Bronchial epithelial cell (primary cell): ENCODE results near the gene PTPRN2. TPM values are rescaled to one million over a fixed set of nuclear protein-coding genes. Genes with fewer than 3 reads are reported as not detected.
A peak's percentile ranks its signal among the peaks of the same experiment; 100 is the strongest.

Source experiments
- DNase-seq: peaks from one replicate; pipeline ENCODE4 v3.0.0-alpha.2; 2010; ENCODE audit warnings: low read depth
- FAIRE-seq: peaks from 2 replicates; lab custom pipeline; 2011; peaks lifted over from hg19 to GRCh38; lab: Jason Lieb, UNC
- H3K27me3 ChIP-seq: 2 replicates; pipeline ENCODE4 v1.5.1; 2011; ENCODE audit warnings: low read length; ENCODE audit not compliant: control insufficient read depth, insufficient read depth
- H3K36me3 ChIP-seq: 2 replicates; pipeline ENCODE4 v1.5.1; 2011; ENCODE audit warnings: low read length; ENCODE audit not compliant: control insufficient read depth, insufficient read depth
- H3K4me3 ChIP-seq: 2 replicates; pipeline ENCODE4 v1.5.1; 2011; ENCODE audit warnings: mild to moderate bottlenecking, low read depth, low read length, control low read depth
- CTCF ChIP-seq: IDR thresholded peaks from 2 replicates; pipeline ENCODE4 v1.5.1; 2011; ENCODE audit warnings: mild to moderate bottlenecking, moderate library complexity, low read length, control low read depth, inconsistent platforms; ENCODE audit not compliant: insufficient read depth, severe bottlenecking
- total RNA-seq: library from RNA; depleted of rRNA; stranded (reverse); fragments of >200 nt; gene quantifications from 2 replicates; pipeline ENCODE4 v1.2.1, GENCODE V29; 2014

Gene PTPRN2
- total RNA-seq, 1 donor from 2014 or later: 1.1 TPM

DNA sequence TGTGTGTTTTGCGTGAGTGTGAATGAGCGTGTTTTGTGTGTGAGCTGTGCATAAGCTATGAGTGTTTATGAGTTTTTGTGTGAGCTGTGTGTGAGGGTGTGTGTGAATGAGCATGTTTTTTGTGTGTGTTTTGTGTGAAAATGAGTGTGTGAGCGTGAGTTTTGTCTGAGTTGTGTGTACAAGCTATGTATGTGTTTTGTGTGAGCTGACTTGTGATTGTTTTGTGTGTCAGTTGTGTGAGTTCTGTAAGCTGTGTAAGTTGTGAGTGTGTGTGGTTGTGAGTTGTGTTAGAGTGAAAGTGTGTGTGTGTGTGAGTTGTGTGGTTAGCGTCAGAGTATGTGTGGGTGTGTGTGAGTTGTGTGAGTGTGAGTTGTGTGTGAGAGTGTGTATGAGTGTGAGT, 343.2 kb downstream of the PTPRN2 start:
- Histone ChIP-seq H3K36me3 (no peaks in the 10 kb centered on the region), H3K4me3 (no peak overlapping the region), H3K27me3 (no peaks in the 10 kb centered on the region)
- FAIRE-seq (peak; percentile 97), DNase-seq (no peak)
- TF ChIP-seq CTCF: no peak

- FAIRE-seq (no peak), DNase-seq (no peak)
- TF ChIP-seq CTCF: no peak
- Histone ChIP-seq H3K4me3 (no peak overlapping the region), H3K27me3 (no peaks in the 10 kb centered on the region), H3K36me3 (no peaks in the 10 kb centered on the region)
Measured at GRCh38 chr7:158241919-158242318, 345.7 kb downstream of the PTPRN2 start.

DNA sequence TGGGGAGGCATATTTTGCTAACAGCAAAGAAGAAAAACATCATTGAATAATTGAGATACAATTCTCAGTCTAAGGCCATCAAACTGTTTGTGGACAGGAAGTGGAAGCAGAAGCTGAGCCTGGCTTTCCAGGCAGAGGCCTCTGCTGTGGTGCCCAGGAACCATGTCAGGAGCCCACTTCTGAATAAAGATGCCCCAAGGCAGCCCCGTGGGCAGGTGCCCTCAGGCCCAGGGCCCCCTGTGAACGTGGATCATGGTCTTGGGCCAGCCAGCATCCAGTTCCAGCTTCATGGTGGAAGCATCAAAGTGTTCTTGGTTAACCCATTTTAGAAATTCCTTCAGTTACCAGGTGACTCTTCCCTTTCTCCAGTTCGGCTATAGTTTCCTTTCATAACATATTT, 346.8 kb downstream of the PTPRN2 start:
- no peak overlapping the region for H3K4me3 ChIP-seq
- no peaks in the 10 kb centered on the region for H3K27me3 ChIP-seq
- no peak for DNase-seq
- no peak for FAIRE-seq
- H3K36me3 ChIP-seq: no peaks in the 10 kb centered on the region
- no peak for TF ChIP-seq CTCF

- no peak for TF ChIP-seq CTCF
- H3K27me3 ChIP-seq: no peaks in the 10 kb centered on the region
- H3K4me3 ChIP-seq: no peak overlapping the region
- FAIRE-seq (no peak), DNase-seq (no peak)
- H3K36me3 ChIP-seq: no peaks in the 10 kb centered on the region
Measured at GRCh38 chr7:158239290-158239981, 348.2 kb downstream of the PTPRN2 start.

GRCh38 chr7:158238616-158239289, 348.9 kb downstream of the PTPRN2 start:
- TF ChIP-seq CTCF: no peak
- no peak for FAIRE-seq
- H3K27me3 ChIP-seq: no peaks in the 10 kb centered on the region
- no peak overlapping the region for H3K4me3 ChIP-seq
- no peaks in the 10 kb centered on the region for H3K36me3 ChIP-seq
- DNase-seq: no peak
